NCI-H1417 treated with DMSO at 0.1 percent for 48 hours (cell line): ENCODE measurements around the gene STIM2.

Experiments
- DNase-seq: peaks from one replicate; lab custom pipeline; 2025; lab: John Stamatoyannopoulos, UW

Gene STIM2

DNA sequence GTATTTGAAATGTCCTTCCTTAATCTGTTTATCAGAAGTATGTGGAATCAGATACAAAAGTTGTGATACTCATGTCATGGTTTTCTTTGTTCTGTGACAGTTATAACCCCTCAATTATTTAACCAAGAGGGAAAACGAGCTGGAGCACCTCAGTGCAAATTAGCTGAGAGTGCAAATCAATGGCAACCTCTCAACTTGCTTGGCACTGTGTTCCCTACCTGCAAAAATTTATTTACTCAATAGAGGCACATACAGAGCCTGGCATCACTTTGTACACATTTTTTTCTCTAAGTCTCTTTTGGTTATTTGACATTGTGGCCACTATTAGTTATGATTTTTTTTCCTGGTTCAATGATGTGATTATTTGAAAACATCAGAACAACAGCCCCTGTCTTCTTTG lies 186.2 kb downstream of the STIM2 start:
- DNase-seq = no peak

DNA sequence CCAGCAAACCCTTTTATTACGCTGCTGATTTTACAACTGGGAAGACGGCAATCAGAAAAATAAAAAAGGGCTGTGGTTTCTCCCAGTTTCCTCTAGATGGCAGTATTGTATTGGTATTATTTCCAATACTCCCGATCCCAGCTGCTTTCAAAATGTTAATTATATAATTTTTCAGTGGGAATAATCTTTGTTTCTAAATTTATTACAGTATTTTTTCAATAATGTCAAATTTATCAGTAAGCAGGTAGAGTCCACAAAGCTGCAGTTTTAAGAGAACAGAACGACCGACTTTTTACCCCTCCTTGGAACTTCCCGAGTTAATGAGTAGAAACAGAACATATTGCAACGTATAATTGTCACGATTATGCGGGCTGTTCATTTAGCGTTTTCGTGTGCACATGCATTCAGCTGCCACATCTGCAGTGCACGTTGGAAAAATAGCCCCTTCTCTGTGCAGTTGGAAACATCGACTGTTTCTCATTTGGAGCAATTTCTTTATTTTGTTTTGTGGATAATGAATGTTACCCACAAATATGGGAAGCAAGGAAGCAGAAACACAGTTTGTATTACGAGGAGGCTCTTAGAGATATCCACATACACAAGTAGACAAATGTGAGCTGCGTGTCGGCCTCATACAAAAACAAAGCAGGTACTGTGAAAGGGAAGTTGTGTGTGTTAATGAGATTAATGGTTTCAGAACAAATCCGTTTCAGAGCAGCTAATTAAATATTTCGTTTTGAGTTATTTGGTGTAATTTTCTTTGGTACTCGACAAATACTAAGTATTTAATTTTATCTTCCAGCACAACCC lies 188.0 kb downstream of the STIM2 start:
- DNase-seq = peak; percentile 12

DNA sequence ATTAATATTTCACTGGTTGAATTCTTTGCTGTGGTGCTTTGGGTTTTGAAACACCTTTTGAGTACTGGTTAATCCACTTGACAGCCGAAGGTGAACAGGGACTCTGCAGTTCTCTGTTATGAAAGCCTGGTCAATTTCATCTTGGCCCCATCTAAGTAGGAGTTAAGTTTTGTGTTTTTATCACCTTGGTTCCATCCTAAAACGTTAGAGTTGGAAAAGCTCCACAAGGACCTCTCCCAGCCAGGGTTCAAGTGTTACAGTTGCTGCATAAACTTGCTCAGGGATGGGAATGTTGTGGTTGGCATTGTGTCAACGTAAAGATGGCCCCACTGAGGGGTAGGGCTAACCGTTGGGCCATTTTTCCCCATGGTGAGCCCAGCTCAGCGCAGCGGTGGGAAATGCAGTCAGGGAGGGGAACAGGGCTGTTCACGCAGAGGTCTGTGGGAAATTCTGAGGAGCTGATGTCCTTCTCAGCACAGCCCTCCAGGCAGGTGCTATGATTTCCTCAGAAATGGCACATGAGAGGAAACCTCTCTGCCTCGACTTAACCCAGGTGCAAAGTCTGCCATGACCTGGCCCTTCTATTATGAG lies 188.7 kb downstream of the STIM2 start:
- DNase-seq = no peak

DNA sequence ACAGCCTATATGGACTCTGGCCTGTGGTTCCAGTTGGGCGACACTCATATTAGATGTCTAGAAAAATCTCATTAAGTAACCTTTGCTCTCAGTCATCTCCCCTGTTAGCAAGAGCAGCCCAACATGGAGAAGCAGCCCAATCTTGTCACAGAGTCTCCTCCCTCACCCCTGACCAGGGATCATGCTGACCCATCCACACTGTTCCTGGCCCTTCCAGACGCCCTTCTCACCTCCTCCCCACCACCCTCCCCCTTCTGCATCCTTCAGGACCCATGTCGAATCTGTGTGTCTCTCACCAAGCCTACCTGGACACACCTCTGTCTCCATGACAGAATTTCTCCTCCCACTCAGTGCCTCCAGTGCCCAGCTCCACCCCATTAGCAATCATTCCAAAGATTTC lies 190.1 kb downstream of the STIM2 start:
- DNase-seq = no peak

DNA sequence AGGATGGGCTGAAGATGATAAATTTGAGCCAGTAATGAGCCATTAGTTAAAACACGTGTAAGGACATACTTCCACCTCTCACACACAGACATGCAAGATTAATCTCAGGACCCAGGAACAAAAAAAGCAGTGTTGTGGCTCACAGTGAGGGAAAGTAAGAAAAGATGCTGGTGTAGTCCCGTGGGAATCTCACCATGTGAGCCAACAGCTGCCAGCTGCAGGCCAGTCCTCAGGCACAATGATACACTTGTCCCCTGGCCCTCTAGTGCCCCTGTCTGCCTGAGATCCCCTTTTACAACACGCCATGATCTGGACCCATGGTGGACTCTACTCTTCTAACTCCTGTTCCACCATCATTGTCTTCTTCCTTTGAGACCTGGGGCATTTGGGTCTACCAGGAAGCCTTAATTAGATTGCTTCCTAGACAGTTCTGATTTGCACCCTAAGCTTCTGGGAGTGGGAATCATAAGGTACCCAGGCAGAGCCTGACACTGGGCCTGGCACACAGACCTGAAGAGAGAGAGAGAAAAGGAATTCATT lies 194.7 kb downstream of the STIM2 start:
- no peak for DNase-seq

DNA sequence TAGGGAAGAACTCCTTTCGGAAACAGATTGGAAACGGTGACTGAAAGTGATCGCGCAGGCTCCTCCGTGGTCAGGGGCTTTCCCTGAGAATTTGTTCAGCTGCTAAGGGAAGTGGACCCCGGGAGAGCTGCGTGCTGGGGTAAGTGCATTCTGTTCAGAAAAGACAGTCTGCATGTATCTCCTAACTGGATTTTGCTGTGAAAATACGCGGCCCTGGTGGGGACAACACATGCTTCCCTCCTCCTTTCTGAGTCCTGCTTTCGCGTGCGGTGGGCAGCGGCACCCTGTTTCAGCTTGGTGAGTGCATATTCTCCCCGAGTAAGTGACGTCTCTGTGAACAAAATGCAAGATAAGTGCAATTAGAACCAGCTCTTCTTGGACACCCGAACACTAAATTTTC lies 195.6 kb downstream of the STIM2 start:
- no peak for DNase-seq

DNA sequence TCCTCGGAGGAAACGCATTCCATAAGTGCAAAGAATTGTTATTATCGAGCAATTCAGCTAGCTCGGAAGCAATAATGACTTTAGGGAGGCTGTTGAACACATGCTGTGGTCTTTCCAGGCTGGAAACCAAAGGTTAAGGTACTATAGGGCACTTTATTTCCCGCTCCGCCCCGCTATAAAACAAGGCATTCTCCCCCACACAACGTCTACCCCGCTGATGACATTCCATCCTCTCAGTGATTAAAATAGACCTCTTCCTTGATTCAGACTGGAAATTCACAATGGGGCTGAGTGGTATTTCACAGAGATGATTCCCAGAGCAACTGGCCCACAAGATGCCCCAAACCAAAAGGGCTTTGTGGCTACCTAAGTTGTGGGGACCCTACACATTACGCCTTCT lies 196.4 kb downstream of the STIM2 start:
- DNase-seq = no peak

DNA sequence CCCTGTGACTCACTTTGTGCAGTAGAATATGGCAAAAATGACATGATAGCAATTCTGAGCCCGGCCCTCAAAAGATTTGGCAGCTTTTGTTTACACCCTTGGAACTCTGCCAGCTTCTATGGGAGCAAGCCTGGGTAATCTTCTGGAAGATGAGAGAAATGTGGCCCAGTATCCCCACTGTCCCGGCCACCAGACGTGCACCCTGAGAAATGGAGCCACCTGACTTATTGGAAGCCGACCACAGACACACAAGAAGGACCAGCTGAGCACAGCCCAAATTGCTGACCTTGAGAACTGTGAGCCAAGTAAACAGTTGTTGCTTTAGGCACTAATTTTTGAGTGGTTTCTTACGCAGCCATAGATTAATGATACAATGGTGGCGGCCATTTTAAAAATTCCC lies 197.0 kb downstream of the STIM2 start:
- DNase-seq = no peak

DNA sequence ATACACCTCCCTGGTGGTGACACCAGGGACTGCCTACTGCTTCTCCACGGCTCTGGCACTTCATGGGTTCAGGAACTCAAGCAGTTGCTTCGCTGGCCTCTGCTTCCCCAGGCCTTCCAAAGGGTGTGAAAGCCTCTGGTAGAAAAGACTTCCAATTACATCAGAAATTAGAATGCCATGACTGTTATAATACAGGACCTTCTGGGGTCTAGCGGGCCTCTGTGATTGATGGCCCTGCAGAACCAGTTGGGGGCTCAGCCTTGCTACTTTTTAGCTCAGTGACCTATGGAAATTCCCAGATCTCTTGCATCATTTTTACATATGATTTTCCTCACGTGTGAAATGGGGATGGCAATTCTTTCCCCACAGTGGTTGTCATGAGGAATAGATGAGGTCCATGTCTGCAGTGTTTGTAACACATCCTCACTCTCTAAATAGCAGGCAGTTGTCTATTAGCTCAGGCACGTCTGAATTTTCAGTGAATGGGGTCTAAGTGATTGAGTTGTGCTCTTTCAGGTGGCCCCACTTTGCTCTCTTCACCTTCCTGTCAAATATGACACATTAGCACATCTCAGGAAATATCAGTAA lies 198.3 kb downstream of the STIM2 start:
- no peak for DNase-seq

DNA sequence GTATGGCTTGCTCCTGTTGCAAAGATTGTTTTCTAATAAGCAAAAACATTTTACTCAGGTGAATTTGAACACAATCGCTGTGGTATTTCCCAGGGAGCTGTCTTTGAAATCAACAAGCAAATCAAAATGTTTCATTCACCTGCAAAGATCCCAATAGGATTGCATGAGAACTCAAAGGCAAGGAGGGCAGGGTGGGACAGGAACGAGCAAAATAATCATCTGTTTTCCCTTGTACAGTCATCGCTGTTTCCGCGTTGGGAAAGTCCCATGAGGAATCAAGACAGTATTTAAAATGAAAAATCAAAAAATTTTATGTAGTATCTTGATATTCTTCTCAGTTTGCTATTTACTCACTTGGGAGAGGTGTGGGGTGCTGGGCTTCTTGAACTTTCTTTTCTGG lies 198.8 kb downstream of the STIM2 start:
- DNase-seq = no peak

DNA sequence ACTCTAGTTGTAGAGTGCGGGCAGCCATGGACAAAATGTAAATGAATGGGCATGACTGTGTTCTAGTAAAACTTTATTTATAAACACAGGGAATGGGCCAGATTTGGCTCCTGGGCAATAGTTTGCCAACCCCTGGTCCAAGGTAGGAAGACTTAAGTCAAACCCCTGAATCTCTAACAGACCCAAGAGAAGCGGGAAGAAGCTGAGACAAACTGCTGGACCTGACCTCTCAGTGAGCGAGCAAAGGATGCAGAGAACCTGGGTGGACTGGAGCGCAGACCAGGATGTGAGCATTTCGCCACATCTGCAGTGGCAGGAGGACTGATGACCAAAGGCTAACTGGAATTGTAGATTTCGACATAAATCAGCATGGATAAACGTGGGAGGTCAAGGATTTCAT lies 201.6 kb downstream of the STIM2 start:
- no peak for DNase-seq

DNA sequence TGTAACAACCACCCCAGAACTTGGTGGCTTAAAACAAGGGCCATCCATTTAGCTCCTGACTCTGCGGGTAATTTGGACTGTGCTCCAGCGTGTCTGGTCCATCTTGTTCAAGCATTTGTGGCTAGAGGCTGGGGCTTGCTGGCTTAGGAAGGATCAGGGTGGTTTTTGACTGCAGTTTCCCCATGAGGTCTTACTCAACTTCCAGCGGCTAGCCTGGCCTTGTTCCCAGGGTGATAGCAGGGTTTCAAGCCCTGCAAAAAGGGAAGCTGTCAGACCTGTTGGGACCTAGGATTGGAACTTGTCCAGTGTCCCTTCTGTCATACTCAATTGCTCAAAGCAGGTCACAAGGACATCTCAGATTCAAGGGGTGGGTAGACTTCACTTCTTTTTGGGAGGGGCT lies 205.9 kb downstream of the STIM2 start:
- no peak for DNase-seq

DNA sequence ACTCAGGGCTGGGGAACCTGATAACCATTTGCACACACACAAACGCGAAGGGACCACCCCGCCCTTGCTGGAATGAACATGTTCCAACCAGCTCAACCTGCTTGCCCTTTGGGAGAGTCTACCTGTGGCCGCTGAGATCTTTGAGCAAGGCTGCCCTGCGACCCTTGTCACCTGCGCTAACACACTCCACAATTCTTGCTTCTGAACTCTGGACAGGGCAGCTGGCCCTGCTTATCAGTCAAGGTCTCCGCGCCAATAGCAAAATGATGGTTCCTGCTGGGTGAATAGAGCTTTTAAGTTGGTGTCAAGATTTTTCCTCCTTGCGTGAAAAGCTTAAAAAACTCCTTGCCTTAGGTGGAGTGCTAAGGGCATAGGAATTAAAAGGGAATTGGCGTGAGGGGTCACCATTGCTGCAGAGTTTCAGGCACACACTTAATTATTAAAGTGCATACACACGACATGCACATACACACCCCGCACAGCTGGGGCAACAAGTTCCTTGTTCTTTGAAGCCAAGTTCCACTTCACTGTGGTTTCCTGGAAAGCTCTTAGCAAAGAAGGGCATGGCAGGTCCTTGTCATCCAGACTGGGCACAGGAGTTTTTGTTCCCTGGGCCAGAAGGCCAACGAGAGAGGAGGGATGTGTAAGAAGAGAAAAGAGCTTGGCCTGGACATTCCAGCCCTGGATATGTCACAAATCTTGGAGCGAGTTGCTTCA lies 207.7 kb downstream of the STIM2 start:
- no peak for DNase-seq
